ENCODE measurements around the gene EYA2. TPM values are rescaled to one million over a fixed set of nuclear protein-coding genes. Genes with fewer than 3 reads are reported as not detected.

The EYA2 gene
- total and polyA plus RNA-seq, 2 donors (not counting 1 experiment from before 2014, with no cell fraction given), result 1.1 to 2.8 TPM

DNA sequence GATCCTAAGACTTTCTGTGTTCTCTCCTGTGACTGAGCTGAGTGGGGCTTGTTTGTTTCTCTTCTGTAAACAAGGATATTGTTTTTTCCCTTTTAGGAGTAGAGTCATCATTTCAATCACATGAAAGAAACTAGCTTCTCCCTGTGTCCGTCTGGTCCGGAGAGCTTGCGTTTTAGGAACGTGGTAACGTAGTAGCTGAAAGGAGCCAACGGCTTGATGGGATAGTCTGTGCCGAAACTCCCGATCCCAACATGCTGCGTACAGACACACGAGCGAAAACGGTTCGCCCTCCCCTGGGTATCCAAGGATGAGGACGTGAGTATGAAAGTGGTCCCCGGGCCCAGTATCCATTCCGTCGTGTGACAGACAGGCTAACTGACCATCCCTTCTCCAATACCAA, 315.3 kb downstream of the EYA2 start:
- Histone ChIP-seq H2AFZ (ENCODE audit: insufficient read depth, low read depth, low read length, poor library complexity, severe bottlenecking) (no peak overlapping the region), H3K36me3 (replicated peaks in 1 of 2; ENCODE audit: control extremely low read depth in 1 of 2, control insufficient read depth in 1 of 2, extremely low read depth in 1 of 2, insufficient read depth in 2 of 2, low read length in 1 of 2) (peaks cover 13 to 68% of the 10 kb centered on the region in 2 experiments), H3K4me2 (replicated peaks; ENCODE audit: low read depth, low read length, poor library complexity, severe bottlenecking) (no peak overlapping the region), H3K9me3 (ENCODE audit: control extremely low read depth in 1 of 3, control insufficient read depth in 2 of 3, insufficient read depth in 1 of 3, low read length in 2 of 3) (no peaks in the 10 kb centered on the region), H3K79me2 (ENCODE audit: control insufficient read depth, insufficient read depth, low read length) (peaks cover 8% of the 10 kb centered on the region), H3K27ac (ENCODE audit: low read length in 2 of 2) (no peak overlapping the region), H3K27me3 (replicated peaks in 1 of 4; ENCODE audit: control extremely low read depth in 1 of 4, control insufficient read depth in 3 of 4, insufficient read depth in 4 of 4, low read length in 3 of 4) (no peaks in the 10 kb centered on the region), H3K4me3 (ENCODE audit: control extremely low read depth in 1 of 5, extremely low read depth in 1 of 5, insufficient read depth in 1 of 5, low read depth in 2 of 5, low read length in 4 of 5) (no peak overlapping the region), H4K20me1 (ENCODE audit: control insufficient read depth, insufficient read depth, low read length, poor library complexity, severe bottlenecking) (peaks cover 15% of the 10 kb centered on the region), H3K4me1 (ENCODE audit: control insufficient read depth in 2 of 2, insufficient read depth in 2 of 2, low read length in 2 of 2) (no peaks in the 10 kb centered on the region), H3K9ac (ENCODE audit: low read length) (no peak overlapping the region)
- ATAC-seq (ENCODE audit: low read depth) (no peak), DNase-seq (no peak)
- ChIA-PET CTCF (interaction anchor here (0.5 to 1.6 kb wide), 2 partner anchors 63 to 427 kb away, joined by 3 read pairs; no protein-coding TSS in a partner anchor), POLR2A (no interaction called here)
- Mint-ChIP-seq H3K27me3 (no peaks in the 10 kb centered on the region), H3K4me1 (peaks cover 5% of the 10 kb centered on the region), H3K27ac (no peak overlapping the region), H3K4me3 (no peak overlapping the region), H3K9me3 (ENCODE audit: insufficient read depth) (no peaks in the 10 kb centered on the region)
- no peak for TF ChIP-seq EZH2 (IDR thresholded peaks at IDR 0.05; ENCODE audit: borderline replicate concordance, insufficient read depth, low read depth, low read length, poor library complexity, severe bottlenecking)
- TF ChIP-seq, protein P1, sequence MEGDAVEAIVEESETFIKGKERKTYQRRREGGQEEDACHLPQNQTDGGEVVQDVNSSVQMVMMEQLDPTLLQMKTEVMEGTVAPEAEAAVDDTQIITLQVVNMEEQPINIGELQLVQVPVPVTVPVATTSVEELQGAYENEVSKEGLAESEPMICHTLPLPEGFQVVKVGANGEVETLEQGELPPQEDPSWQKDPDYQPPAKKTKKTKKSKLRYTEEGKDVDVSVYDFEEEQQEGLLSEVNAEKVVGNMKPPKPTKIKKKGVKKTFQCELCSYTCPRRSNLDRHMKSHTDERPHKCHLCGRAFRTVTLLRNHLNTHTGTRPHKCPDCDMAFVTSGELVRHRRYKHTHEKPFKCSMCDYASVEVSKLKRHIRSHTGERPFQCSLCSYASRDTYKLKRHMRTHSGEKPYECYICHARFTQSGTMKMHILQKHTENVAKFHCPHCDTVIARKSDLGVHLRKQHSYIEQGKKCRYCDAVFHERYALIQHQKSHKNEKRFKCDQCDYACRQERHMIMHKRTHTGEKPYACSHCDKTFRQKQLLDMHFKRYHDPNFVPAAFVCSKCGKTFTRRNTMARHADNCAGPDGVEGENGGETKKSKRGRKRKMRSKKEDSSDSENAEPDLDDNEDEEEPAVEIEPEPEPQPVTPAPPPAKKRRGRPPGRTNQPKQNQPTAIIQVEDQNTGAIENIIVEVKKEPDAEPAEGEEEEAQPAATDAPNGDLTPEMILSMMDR (IDR thresholded peaks at IDR 0.05), result no peak
- WGBS (ENCODE audit: insufficient coverage), result 100% methylated on average over 13 of the region's 17 CpGs
- intact Hi-C loops (cut with micrococcal nuclease), result no loop called here

DNA sequence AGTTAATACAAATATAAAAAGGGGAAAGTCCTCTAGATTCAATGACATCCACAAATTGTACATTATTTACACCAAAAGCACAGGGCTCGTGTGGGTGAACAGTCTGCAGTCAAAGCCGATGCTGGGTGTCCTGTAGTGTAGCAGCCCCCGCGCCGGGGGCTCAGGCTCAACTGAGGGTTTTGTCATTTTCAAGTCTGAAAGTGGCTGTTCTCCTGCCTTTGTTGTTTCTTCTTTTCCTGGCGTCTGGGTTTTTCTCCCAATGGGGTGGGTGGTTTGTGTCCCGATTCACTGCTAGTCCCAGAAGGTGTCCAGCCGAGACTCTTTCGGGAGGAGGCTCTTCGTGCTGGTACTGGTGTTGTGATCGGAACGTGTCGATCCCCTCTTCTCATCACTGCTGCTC, 315.8 kb downstream of the EYA2 start:
- Mint-ChIP-seq H3K27me3 (no peaks in the 10 kb centered on the region), H3K4me3 (no peak overlapping the region), H3K4me1 (peaks cover 4% of the 10 kb centered on the region), H3K9me3 (ENCODE audit: insufficient read depth) (no peaks in the 10 kb centered on the region), H3K27ac (no peak overlapping the region)
- H3K4me3 ChIP-seq (ENCODE audit: control extremely low read depth in 1 of 5, extremely low read depth in 1 of 5, insufficient read depth in 1 of 5, low read depth in 2 of 5, low read length in 4 of 5), result no peak overlapping the region
- peaks cover 17% of the 10 kb centered on the region for H4K20me1 ChIP-seq (ENCODE audit: control insufficient read depth, insufficient read depth, low read length, poor library complexity, severe bottlenecking)
- H3K4me2 ChIP-seq (replicated peaks; ENCODE audit: low read depth, low read length, poor library complexity, severe bottlenecking), result no peak overlapping the region
- ATAC-seq (ENCODE audit: low read depth) (no peak), DNase-seq (no peak)
- intact Hi-C loops (cut with micrococcal nuclease), result no loop called here
- peaks cover 13 to 73% of the 10 kb centered on the region in 2 experiments for H3K36me3 ChIP-seq (replicated peaks in 1 of 2; ENCODE audit: control extremely low read depth in 1 of 2, control insufficient read depth in 1 of 2, extremely low read depth in 1 of 2, insufficient read depth in 2 of 2, low read length in 1 of 2)
- H2AFZ ChIP-seq (ENCODE audit: insufficient read depth, low read depth, low read length, poor library complexity, severe bottlenecking), result no peak overlapping the region
- H3K79me2 ChIP-seq (ENCODE audit: control insufficient read depth, insufficient read depth, low read length), result peaks cover 11% of the 10 kb centered on the region
- H3K27ac ChIP-seq (ENCODE audit: low read length in 2 of 2), result no peak overlapping the region
- H3K9ac ChIP-seq (ENCODE audit: low read length), result no peak overlapping the region
- TF ChIP-seq, protein P1 (IDR thresholded peaks at IDR 0.05), result no peak
- no peak for TF ChIP-seq EZH2 (IDR thresholded peaks at IDR 0.05; ENCODE audit: borderline replicate concordance, insufficient read depth, low read depth, low read length, poor library complexity, severe bottlenecking)
- ChIA-PET POLR2A (no interaction called here), CTCF (interaction anchor here (1.6 kb wide), 1 partner anchor 63 kb away, joined by 3 read pairs; no protein-coding TSS in a partner anchor)
- no peaks in the 10 kb centered on the region for H3K4me1 ChIP-seq (ENCODE audit: control insufficient read depth in 2 of 2, insufficient read depth in 2 of 2, low read length in 2 of 2)
- WGBS (ENCODE audit: insufficient coverage), result 99% methylated on average over 9 of the region's 13 CpGs
- no peaks in the 10 kb centered on the region for H3K27me3 ChIP-seq (replicated peaks in 1 of 4; ENCODE audit: control extremely low read depth in 1 of 4, control insufficient read depth in 3 of 4, insufficient read depth in 4 of 4, low read length in 3 of 4)
- H3K9me3 ChIP-seq (ENCODE audit: control extremely low read depth in 1 of 3, control insufficient read depth in 2 of 3, insufficient read depth in 1 of 3, low read length in 2 of 3), result no peaks in the 10 kb centered on the region

Measured in B cell (primary cell).